ENCODE measurements around the gene SCT.

- TF ChIP-seq CTCF (IDR thresholded peaks at IDR 0.05; ENCODE audit: low read depth, low read length) = no peak
- TF ChIP-seq EZH2phosphoT487 (IDR thresholded peaks at IDR 0.05; ENCODE audit: low read depth) = no peak
Measured at GRCh38 chr11:630871-631270, 3.9 kb upstream of the SCT start.

Data from OCI-LY3 (cell line).